Stimulated activated CD4-positive, alpha-beta T cell treated with anti-CD3 and anti-CD28 coated beads, Interleukin-1b, Interleukin-23, amount 100 ng/mL, for 4 hours (primary cell): Measurements from ENCODE around the gene DOCK7.
A peak's percentile ranks its signal among the peaks of the same experiment; 100 is the strongest.
"Not testable (repeated sequence)": the region's sequence is repeated elsewhere in the genome, so short reads cannot be mapped to it uniquely, and the experiment has no call there.

Experiments
- DNase-seq, 2 donors: peaks; one replicate each; pipeline ENCODE4 v3.0.0-alpha.2; 2020; ENCODE audit warnings: low read depth in 2 of 2

Gene DOCK7

DNA sequence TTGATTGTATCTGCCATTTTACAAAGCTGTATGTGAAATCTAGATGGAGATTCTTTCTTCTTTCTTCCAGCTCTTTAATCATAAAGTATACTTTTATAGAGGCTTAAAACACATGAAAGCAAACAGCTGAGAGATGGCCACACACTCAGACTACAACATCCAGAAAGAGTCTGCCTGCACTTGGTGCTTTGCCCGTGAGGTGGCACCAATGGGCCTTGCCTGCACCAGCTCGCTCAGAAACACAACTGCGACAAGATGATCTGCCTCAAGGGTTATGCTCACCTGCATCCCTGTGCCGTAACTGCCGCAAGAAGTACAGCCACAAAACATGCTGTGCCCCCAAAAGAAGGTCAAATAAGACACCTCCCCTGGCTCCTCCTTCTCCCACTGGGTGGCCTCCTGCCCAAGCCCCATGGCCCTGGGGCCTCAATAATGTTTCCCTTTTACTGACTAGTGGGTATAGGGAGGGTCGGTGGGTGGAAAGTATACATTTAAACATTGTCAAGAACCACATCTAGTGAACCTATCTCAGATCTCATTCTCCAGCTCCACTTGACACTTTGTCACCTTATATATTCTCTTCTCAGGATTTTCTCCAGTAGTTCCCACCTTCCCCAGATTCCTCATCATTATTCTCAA lies 157.6 kb downstream of the DOCK7 start:
- no peak for DNase-seq

DNA sequence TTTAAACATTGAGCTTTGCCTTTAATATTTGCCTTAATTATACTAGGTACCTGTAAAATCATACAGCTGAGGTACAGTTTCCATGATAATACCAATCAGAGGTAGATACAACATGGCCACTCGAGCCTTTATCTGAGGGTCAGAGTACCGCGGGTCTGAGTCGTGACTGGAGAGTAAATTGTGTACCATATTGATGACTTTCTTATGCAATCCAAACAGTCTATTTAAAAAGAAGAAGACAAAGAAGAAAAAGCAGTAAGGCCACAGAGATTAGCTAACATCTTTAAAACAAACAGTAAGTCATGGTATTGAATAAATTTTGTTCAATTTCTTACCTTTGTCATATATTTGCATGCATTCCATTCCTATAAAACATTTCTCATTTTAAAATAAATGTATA lies 159.0 kb downstream of the DOCK7 start:
- DNase-seq = no peak

- DNase-seq = no peak
These were observed 160.2 kb downstream of the DOCK7 start for GRCh38 chr1:62528015-62528414.

- DNase-seq = not testable (repeated sequence)
These were observed 160.8 kb downstream of the DOCK7 start for GRCh38 chr1:62527346-62527745.

DNA sequence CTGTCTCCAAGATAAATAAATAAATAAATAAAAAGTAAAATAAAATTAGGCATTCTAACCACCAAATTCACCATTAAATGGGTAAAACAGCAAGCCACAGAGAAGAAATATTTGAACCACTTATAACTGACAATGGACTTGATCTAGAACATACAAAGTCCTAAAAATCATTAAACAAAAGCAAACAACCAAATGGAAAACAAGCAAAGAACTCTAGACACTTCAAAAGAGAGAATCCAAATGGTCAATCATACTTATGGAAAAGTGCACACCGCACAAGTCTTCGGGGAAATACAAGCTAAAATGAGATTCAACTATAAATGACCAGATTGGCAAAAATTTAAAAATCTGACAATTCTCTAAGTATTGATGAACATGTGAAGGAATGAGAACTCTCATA lies 164.3 kb downstream of the DOCK7 start:
- DNase-seq = no peak

- DNase-seq = no peak
These were observed 171.6 kb downstream of the DOCK7 start for GRCh38 chr1:62516600-62516999.

- DNase-seq = no peak
These were observed 173.3 kb downstream of the DOCK7 start for GRCh38 chr1:62514746-62515423.

DNA sequence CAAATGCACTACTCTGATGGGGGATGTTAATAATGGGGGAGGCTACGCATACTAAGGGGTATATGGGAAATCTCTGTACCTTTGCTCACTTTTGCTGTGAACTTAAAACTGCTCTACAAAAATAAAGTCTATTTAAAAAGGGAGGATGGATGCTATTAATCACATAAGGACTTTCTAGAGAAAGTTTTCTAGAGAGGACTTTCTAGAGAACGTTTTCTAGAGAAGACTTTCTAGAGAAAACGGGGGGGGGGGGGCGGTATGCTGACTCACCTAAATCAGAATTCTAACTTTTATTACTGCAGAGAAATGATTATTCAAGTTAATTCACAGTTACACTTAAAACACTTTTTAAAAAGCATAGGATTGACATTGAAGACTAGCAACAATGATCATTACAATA lies 175.2 kb downstream of the DOCK7 start:
- DNase-seq = no peak

- no peak for DNase-seq
These were observed 179.2 kb downstream of the DOCK7 start for GRCh38 chr1:62509028-62509427.

- DNase-seq = peak in 1 of 2 donors; percentile 4
These were observed 179.9 kb downstream of the DOCK7 start for GRCh38 chr1:62508187-62508758.

- no peak for DNase-seq
These were observed 188.0 kb downstream of the DOCK7 start for GRCh38 chr1:62500210-62500609.

- no peak for DNase-seq
These were observed 194.0 kb downstream of the DOCK7 start for GRCh38 chr1:62494137-62494536.

DNA sequence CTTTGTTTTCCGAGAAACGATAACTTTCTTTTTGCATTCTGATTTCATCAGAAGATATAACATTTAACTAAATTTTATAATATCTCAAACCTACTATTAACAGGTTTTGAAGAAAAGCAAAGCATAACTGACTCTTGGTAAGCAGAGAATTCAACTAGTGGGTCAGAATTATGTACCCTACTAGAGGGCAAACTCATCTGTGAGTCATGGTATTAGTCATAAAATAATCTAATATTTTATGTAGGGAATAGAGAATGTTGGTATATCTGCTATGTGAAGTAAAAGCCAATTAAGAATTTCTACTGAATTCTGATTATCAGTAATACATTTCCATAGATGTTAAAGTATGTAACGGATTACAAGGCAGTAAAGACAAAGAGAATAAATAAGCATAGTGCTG lies 194.5 kb downstream of the DOCK7 start:
- no peak for DNase-seq

DNA sequence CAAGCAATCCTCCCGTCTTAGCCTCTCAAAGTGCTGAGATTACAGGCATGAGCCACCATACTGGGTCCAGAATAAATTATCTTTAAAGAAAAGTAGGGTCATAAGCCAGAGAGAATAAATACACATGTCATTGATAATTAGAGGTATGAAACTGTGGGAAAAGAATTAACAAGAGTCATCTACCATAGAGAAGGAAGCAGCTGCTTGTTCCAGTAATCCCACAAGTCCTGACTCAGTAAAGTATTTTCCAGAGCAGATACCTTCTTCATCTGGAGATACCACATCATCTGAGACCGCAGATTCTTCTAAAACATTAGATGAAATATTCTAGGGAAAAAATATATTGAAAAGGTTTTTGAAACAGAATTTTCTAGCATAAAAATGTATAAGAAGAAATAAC lies 195.7 kb downstream of the DOCK7 start:
- no peak for DNase-seq

DNA sequence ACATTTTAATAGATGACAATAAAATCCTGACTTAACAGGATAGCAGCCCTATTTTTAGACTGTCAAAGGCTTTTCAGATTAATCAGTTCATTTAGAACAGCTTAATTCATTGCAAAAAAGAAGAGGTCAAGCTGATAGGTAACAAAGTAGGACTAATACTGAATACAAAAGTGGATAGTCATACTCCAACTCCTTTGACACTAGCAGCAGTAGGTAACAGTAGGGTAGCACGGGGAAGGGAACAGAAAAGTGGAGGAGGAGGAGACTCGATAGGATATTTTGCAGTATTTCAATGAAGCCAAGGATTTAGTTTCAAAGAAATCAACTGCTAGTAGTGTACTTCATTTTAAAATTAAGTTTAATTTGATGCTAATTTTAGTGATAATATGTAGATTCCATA lies 200.2 kb downstream of the DOCK7 start:
- DNase-seq = no peak

- DNase-seq = no peak
These were observed 203.2 kb downstream of the DOCK7 start for GRCh38 chr1:62484824-62485468.

DNA sequence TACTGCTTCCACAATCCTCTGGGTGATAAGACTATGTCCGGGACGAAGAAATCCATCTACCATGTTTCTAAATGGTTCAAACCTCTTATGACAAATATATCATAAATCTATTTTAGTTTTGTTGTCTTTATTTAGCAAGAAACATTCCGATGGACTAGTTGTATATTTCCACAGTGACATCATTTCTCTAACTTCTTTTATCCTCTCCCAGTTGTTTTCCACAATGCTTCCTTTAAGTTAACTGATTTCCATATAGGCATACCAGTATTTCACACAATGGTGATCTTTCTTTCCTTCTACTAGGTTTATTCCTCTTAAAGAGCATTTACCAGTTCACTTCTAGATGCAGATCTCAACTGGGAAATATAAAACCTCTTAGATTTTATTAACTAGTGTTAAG lies 206.5 kb downstream of the DOCK7 start:
- no peak for DNase-seq

GRCh38 chr1:62476525-62477219 lies 211.5 kb downstream of the DOCK7 start:
- DNase-seq = no peak

GRCh38 chr1:62467092-62467491 lies 221.1 kb downstream of the DOCK7 start:
- no peak for DNase-seq

DNA sequence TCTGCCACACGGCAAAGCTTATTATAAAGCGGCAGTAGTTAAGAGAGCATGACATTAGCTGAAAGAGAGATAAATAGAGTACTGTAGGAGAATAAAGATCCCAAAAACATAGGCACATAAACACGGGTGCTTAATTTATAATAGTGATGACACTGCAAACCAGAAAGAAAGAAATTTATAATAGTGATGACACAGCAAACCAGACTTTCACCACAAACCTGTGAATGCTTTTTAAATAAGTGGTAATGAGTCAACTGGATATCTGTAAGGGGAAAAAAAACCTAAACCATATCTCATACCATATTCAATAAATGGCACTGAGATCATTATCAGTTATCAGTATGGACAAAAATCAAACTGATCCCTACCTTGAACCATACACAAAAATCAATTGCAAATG lies 225.8 kb downstream of the DOCK7 start:
- DNase-seq = no peak

DNA sequence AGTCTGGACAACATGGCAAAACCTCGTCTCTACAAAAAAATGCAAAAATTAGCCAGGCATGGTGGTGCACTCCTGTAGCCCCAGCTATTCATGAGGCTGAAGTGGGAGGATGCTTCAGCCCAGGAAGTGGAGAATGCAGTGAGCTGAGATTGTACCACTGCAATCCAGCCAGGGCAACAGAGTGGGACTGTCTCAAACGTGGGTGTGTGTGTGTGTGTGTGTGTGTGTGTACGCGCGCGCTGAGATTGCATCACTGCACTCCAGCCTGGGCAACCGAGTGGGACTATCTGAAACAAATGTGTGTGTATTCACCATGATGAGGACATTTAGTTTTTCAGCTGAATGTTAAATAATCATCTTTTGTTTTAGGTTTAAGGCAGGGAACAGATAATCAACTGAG lies 230.2 kb downstream of the DOCK7 start:
- DNase-seq = no peak

- DNase-seq = no peak
These were observed 235.2 kb downstream of the DOCK7 start for GRCh38 chr1:62452951-62453350.
